ENCODE data around the gene EIF2AK3. TPM values are rescaled to one million over a fixed set of nuclear protein-coding genes. Genes with fewer than 3 reads are reported as not detected.

EIF2AK3 gene
- total and polyA plus RNA-seq, 2 of the 4 experiments (the other 2 are of a cell fraction): 7.9 to 22.8 TPM

- in situ Hi-C loops (cut with MboI; ENCODE audit: low sequenced_read_pairs) (loop anchor here (25.0 kb wide), 2 partner anchors 471 to 596 kb away; partner anchors contain the start of genes KRCC1 and SMYD1), dilution Hi-C loops (cut with HindIII; ENCODE audit: low sequenced_read_pairs, unreplicated experiment) (no loop called here), intact Hi-C loops (cut with micrococcal nuclease) (loop anchor here (2.0 to 5.0 kb wide), 2 partner anchors 32 to 56 kb away; partner anchors contain the start of gene EIF2AK3)
- Histone ChIP-seq H3K79me1 (ENCODE audit: low read depth in 1 of 2, low read length in 2 of 2) (no peaks in the 10 kb centered on the region), H4K8ac (ENCODE audit: low read depth in 2 of 2, low read length in 2 of 2) (no peak overlapping the region), H3K56ac (ENCODE audit: extremely low read depth, insufficient read depth, low read length) (no peak overlapping the region), H3K9me3 (ENCODE audit: control insufficient read depth, insufficient read depth, low read length) (no peaks in the 10 kb centered on the region), H3K36me3 (ENCODE audit: control insufficient read depth, insufficient read depth, low read length) (no peaks in the 10 kb centered on the region), H3K9me1 (ENCODE audit: insufficient read depth, low read length) (no peaks in the 10 kb centered on the region; the same call in 1 of the 2 replicates), H2AK9ac (replicated peaks; ENCODE audit: low read depth, low read length, poor library complexity) (no peak overlapping the region), H3K4me3 (ENCODE audit: insufficient read depth, low read depth, low read length) (no peak overlapping the region), H4K5ac (ENCODE audit: low read depth, low read length) (no peak overlapping the region), H2BK5ac (ENCODE audit: low read depth, low read length, poor library complexity, severe bottlenecking) (peak overlapping the region; percentile 68), H4K20me1 (ENCODE audit: insufficient read depth, low read length) (no peaks in the 10 kb centered on the region), H2BK120ac (ENCODE audit: low read depth, low read length) (no peak overlapping the region), H2AFZ (replicated peaks; ENCODE audit: low read length, poor library complexity) (no peak overlapping the region), H3K4me1 (ENCODE audit: control insufficient read depth, insufficient read depth, low read length) (peaks cover 12% of the 10 kb centered on the region), H3K27ac (ENCODE audit: insufficient read depth, low read length) (peak overlapping the region; percentile 9; the same call in 1 of the 2 replicates), H2BK20ac (ENCODE audit: low read depth, low read length) (no peak overlapping the region), H3K23ac (ENCODE audit: low read depth, low read length) (no peak overlapping the region), H2AK5ac (ENCODE audit: low read depth, low read length) (no peak overlapping the region), H3K9ac (ENCODE audit: low read depth, low read length) (no peak overlapping the region), H3K27me3 (ENCODE audit: control insufficient read depth, insufficient read depth, low read length) (no peaks in the 10 kb centered on the region), H3K14ac (replicated peaks; ENCODE audit: low read depth, low read length) (no peak overlapping the region), H4K91ac (ENCODE audit: insufficient read depth, low read depth, low read length) (no peak overlapping the region), H3K4me2 (ENCODE audit: low read depth, low read length) (peak overlapping the region; percentile 60; the same call in 1 of the 2 replicates), H3K18ac (ENCODE audit: low read depth, low read length) (no peak overlapping the region), H2BK15ac (ENCODE audit: low read depth, low read length) (no peak overlapping the region), H3K4ac (ENCODE audit: low read depth, low read length) (no peak overlapping the region)
- WGBS, 2 experiments (ENCODE audit: extremely low coverage in 2 of 2, insufficient read length in 1 of 2): no CpG with 5 or more reads among the region's 3 CpGs
- ATAC-seq (ENCODE audit: low read depth) (peak; percentile 33), DNase-seq (peak; percentile 79)
- ChIA-PET CTCF (interaction anchor here (1.3 to 1.8 kb wide), 3 partner anchors 13 to 67 kb away, joined by 5 to 8 read pairs (median 5); no protein-coding TSS in a partner anchor), POLR2A (ENCODE audit: unreplicated experiment) (no interaction called here)
- TF ChIP-seq RAD21 (IDR thresholded peaks at IDR 0.05; ENCODE audit: low read length) (no peak), FOS (IDR thresholded peaks at IDR 0.05; ENCODE audit: low read depth, low read length) (no peak; the same call in 1 of the 2 replicates), RCOR1 (IDR thresholded peaks at IDR 0.05; ENCODE audit: insufficient replicate concordance, low read length) (no peak), MAFK (IDR thresholded peaks at IDR 0.05; ENCODE audit: low read depth, low read length) (peak; percentile 47; the same call in 1 of the 2 replicates), CEBPB (IDR thresholded peaks at IDR 0.05; ENCODE audit: low read depth, low read length) (peak; percentile 77), SMC3 (IDR thresholded peaks at IDR 0.05; ENCODE audit: low read depth, low read length) (no peak), MXI1 (IDR thresholded peaks at IDR 0.05; ENCODE audit: borderline replicate concordance, low read depth, low read length) (no peak), NFE2L2 (IDR thresholded peaks at IDR 0.05; ENCODE audit: low read depth, low read length) (peak; percentile 35; the same call in 1 of the 2 replicates)
- no TSS peak for BruUV-seq (replicated peaks)
Observed at GRCh38 chr2:88658326-88658725, 31.1 kb upstream of the EIF2AK3 start.
